Suprapubic skin (tissue), 4 donors: ENCODE measurements around the gene RUNX1.

Source experiments
- EP300 ChIP-seq: sonication (generic); formaldehyde crosslinking; IDR thresholded peaks from one replicate; pipeline ENCODE4 v1.6.1; 2017; ENCODE audit warnings: antibody characterized with exemption
- POLR2A ChIP-seq, 2 donors: fragments of 450-650 bp; IDR thresholded peaks; one replicate each; pipeline ENCODE4 v1.6.1; 2017; ENCODE audit warnings: antibody characterized with exemption in 2 of 2, mild to moderate bottlenecking in 2 of 2, moderate library complexity in 2 of 2
- POLR2AphosphoS5 ChIP-seq, 3 donors: sonication (generic); formaldehyde crosslinking; IDR thresholded peaks; one replicate each; pipeline ENCODE4 v1.6.1; 2017; ENCODE audit warnings: antibody characterized with exemption in 3 of 3
- TF ChIP-seq, protein P1 (sequence below), 2 donors: fragments of 200-600 bp in 1 of 2; fragments of 450-650 bp in 1 of 2; sonication (generic) in 1 of 2; IDR thresholded peaks; one replicate each; pipeline ENCODE4 v1.5.1; 2016 to 2019; ENCODE audit warnings: antibody characterized with exemption in 2 of 2, mild to moderate bottlenecking in 1 of 2, moderate library complexity in 1 of 2

DNA sequence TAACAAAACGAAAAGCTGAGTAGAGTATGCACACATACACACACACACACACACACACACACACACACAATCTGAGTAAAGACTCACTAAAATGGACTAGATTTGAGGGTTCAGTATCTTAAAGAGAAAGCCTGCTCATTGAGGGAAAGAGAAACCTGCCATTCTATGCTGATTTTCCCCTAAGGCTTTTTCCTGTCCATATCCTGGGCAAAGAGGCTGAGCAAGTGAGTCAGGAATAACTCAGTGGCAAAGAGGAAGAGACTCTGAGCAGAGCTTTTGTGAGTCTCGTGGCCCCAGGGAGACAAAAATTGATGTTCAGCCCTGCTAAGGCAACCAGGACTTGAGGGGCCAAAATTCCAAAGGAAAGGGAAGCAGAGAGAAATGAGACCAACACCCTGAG, 37.3 kb upstream of the RUNX1 start:
- TF ChIP-seq, protein P1, sequence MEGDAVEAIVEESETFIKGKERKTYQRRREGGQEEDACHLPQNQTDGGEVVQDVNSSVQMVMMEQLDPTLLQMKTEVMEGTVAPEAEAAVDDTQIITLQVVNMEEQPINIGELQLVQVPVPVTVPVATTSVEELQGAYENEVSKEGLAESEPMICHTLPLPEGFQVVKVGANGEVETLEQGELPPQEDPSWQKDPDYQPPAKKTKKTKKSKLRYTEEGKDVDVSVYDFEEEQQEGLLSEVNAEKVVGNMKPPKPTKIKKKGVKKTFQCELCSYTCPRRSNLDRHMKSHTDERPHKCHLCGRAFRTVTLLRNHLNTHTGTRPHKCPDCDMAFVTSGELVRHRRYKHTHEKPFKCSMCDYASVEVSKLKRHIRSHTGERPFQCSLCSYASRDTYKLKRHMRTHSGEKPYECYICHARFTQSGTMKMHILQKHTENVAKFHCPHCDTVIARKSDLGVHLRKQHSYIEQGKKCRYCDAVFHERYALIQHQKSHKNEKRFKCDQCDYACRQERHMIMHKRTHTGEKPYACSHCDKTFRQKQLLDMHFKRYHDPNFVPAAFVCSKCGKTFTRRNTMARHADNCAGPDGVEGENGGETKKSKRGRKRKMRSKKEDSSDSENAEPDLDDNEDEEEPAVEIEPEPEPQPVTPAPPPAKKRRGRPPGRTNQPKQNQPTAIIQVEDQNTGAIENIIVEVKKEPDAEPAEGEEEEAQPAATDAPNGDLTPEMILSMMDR (IDR thresholded peaks at IDR 0.05) = no peak
- no peak for TF ChIP-seq POLR2AphosphoS5 (IDR thresholded peaks at IDR 0.05)
- no peak for TF ChIP-seq POLR2A (IDR thresholded peaks at IDR 0.05)
- TF ChIP-seq EP300 = no peak
